Panc1 (cell line): Measurements from ENCODE around the gene MICAL2. TPM values are rescaled to one million over a fixed set of nuclear protein-coding genes. Genes with fewer than 3 reads are reported as not detected.
A peak's percentile ranks its signal among the peaks of the same experiment; 100 is the strongest.

Experiments
- ATAC-seq: fragments of 200-7000 bp; cut with Tn5 transposase; 2 replicates; pipeline ENCODE4 v1.9.1; 2020; ENCODE audit warnings: mild to moderate bottlenecking, moderate library complexity
- BruUV-seq: library from RNA; stranded (reverse); fragments of 400-500 nt; replicated peaks from 2 replicates; lab custom pipeline; 2021; lab: Mats Ljungman, UMichigan
- CTCF ChIA-PET: fragments of 300-600 bp; sonication (Branson Sonifier 250); formaldehyde crosslinking; loops from one replicate; lab custom pipeline; 2022; ENCODE audit warnings: antibody characterized with exemption; lab: Charles Lee
- POLR2A ChIA-PET: fragments of 300-600 bp; sonication (Branson Sonifier 250); formaldehyde crosslinking; loops from one replicate; lab custom pipeline; 2022; ENCODE audit warnings: antibody characterized with exemption; lab: Charles Lee
- DNase-seq: peaks from one replicate; pipeline ENCODE4 v3.0.0-alpha.2; 2010; ENCODE audit warnings: low read depth, low spot score
- H3K27ac ChIP-seq: 2 replicates; pipeline ENCODE4 v1.5.1; 2011; ENCODE audit warnings: mild to moderate bottlenecking, low read length, inconsistent platforms
- H3K27me3 ChIP-seq: fragments of 200-500 bp; sonication (Bioruptor generic); 2 replicates; pipeline ENCODE4 v1.6.0; 2014; ENCODE audit warnings: low read length, inconsistent platforms; ENCODE audit not compliant: control insufficient read depth, insufficient read depth
- H3K36me3 ChIP-seq: fragments of 200-500 bp; sonication (Bioruptor generic); 2 replicates; pipeline ENCODE4 v1.5.1; 2014; ENCODE audit warnings: inconsistent platforms, mild to moderate bottlenecking, low read length, moderate library complexity; ENCODE audit not compliant: control insufficient read depth, insufficient read depth
- H3K4me1 ChIP-seq: 2 replicates; pipeline ENCODE4 v1.5.1; 2011; ENCODE audit warnings: inconsistent platforms, mild to moderate bottlenecking, low read length, moderate library complexity; ENCODE audit not compliant: control insufficient read depth, insufficient read depth
- H3K4me3 ChIP-seq, 2 experiments: 2 replicates each; pipeline ENCODE4 v1.5.1; 2011 to 2012; ENCODE audit warnings: low read depth in 2 of 2, low read length in 2 of 2, mild to moderate bottlenecking in 2 of 2, inconsistent platforms in 1 of 2, moderate library complexity in 1 of 2
- H3K9me3 ChIP-seq: fragments of 200-500 bp; sonication (Bioruptor generic); 2 replicates; pipeline ENCODE4 v1.5.1; 2014; ENCODE audit warnings: low read depth, mild to moderate bottlenecking, inconsistent platforms, low read length, moderate library complexity; ENCODE audit not compliant: control insufficient read depth, insufficient read depth
- CTCF ChIP-seq: fragments of 450-650 bp; IDR thresholded peaks from 2 replicates; pipeline ENCODE4 v1.5.1; 2017; ENCODE audit warnings: mild to moderate bottlenecking
- POLR2AphosphoS5 ChIP-seq: IDR thresholded peaks from 2 replicates; pipeline ENCODE4 v1.6.1; 2012; ENCODE audit warnings: mild to moderate bottlenecking, low read depth, low read length, moderate library complexity
- REST ChIP-seq, 2 experiments: IDR thresholded peaks; 2 replicates each; pipeline ENCODE4 v1.6.1; 2011 to 2012; ENCODE audit warnings: low read depth in 2 of 2, control low read depth in 1 of 2, low read length in 1 of 2, mild to moderate bottlenecking in 1 of 2, moderate library complexity in 1 of 2; ENCODE audit not compliant: insufficient read depth in 1 of 2
- SIN3A ChIP-seq: IDR thresholded peaks from 2 replicates; pipeline ENCODE4 v1.6.1; 2012; ENCODE audit warnings: low read depth, mild to moderate bottlenecking, low read length, moderate library complexity, borderline replicate concordance; ENCODE audit not compliant: insufficient read depth
- TCF7L2 ChIP-seq: IDR thresholded peaks from 2 replicates; pipeline ENCODE4 v1.6.1; 2011; ENCODE audit warnings: mild to moderate bottlenecking, low read depth, low read length, inconsistent platforms
- in situ Hi-C: cut with HindIII; loops from 2 replicates; pipeline ENCODE4 v1.10.0; 2016; ENCODE audit warnings: low sequenced_read_pairs, low pct_unique_long_range_greater_than_20kb
- intact Hi-C: fragments of 100-400 bp; cut with micrococcal nuclease; formaldehyde crosslinking; loops from one replicate; pipeline ENCODE4 v1.10.0; 2022; ENCODE audit not compliant: unreplicated experiment
- total RNA-seq: library from RNA; stranded (reverse); gene quantifications from one replicate; pipeline ENCODE4 v1.2.1, GENCODE V29; 2021; ENCODE audit not compliant: unreplicated experiment

The MICAL2 gene
- total RNA-seq, 1 experiment from 2014 or later: 199 TPM

DNA sequence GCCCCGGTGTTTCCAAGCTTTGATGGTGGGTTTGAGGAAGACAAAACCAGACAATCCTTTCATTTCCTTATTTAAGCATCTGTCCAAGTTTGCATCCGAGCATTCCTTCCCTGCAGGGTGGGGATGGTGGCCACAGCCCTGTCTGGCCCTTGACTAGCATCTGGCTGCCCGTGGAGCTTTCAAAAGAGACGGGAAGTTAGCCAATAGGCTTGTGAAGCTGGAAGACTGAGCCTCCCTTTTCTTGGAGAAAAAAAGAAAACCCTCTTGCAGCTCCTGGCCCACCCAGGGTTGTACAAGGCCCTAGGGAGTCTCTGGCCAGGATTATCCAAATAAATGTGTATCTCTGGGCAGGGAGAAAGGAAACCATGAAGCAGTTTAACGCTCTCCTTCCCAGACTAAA is 60.6 kb downstream of the MICAL2 start:
- Histone ChIP-seq H3K9me3 (no peaks in the 10 kb centered on the region), H3K4me3 (no peak overlapping the region), H3K36me3 (no peaks in the 10 kb centered on the region; the same call in 1 of the 2 replicates), H3K27ac (peak overlapping the region; percentile 89), H3K27me3 (no peaks in the 10 kb centered on the region), H3K4me1 (peaks cover 60% of the 10 kb centered on the region)
- no TSS peak for BruUV-seq
- intact Hi-C loops (no loop called here), in situ Hi-C loops (no loop called here)
- ATAC-seq (no peak), DNase-seq (no peak)
- CTCF ChIA-PET: no interaction called here
- TF ChIP-seq REST (IDR thresholded peaks at IDR 0.05; ENCODE audit: insufficient read depth in 1 of 2, low read depth in 2 of 2, low read length in 1 of 2): no peak
- no peak for TF ChIP-seq TCF7L2
- no peak for TF ChIP-seq POLR2AphosphoS5
- TF ChIP-seq CTCF: no peak
- POLR2A ChIA-PET: no interaction called here

DNA sequence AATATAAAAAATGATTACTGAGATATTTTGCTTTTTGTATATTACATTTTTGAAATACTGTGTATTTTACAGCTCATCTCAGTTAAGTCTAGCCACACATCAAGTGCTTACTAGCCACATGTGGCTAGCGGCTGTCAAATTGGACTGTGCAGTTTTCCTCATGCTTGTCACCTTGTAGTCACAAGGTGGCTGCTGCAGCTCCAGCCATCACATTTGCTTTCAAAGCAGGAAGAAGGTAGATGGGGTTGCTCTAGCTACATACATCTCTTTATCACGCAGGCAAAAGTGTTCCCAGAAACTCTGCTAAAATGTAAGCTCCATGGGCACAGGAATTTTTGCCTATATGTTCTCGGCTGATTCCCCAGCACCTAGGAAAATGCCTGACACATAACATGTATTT is 61.5 kb downstream of the MICAL2 start:
- TF ChIP-seq POLR2AphosphoS5 (no peak), TCF7L2 (no peak), SIN3A (no peak), CTCF (no peak), REST (IDR thresholded peaks at IDR 0.05; ENCODE audit: insufficient read depth in 1 of 2, low read depth in 2 of 2, low read length in 1 of 2) (no peak)
- H3K4me1 ChIP-seq: peaks cover 53% of the 10 kb centered on the region

More for the DNA sequence above, 61.5 kb downstream of the MICAL2 start:
- no peaks in the 10 kb centered on the region; the same call in 1 of the 2 replicates for H3K36me3 ChIP-seq
- H3K27me3 ChIP-seq: no peaks in the 10 kb centered on the region
- intact Hi-C loops (no loop called here), in situ Hi-C loops (no loop called here)
- H3K4me3 ChIP-seq: no peak overlapping the region
- ATAC-seq: no peak
- no peaks in the 10 kb centered on the region for H3K9me3 ChIP-seq
- DNase-seq: no peak
- ChIA-PET CTCF (no interaction called here), POLR2A (no interaction called here)
- no TSS peak for BruUV-seq
- H3K27ac ChIP-seq: peak overlapping the region; percentile 89
